ENCODE measurements around the gene SLC6A5. TPM values are rescaled to one million over a fixed set of nuclear protein-coding genes. Genes with fewer than 3 reads are reported as not detected.

SLC6A5 gene
- total RNA-seq, 1 experiment from 2014 or later = not detected

DNA sequence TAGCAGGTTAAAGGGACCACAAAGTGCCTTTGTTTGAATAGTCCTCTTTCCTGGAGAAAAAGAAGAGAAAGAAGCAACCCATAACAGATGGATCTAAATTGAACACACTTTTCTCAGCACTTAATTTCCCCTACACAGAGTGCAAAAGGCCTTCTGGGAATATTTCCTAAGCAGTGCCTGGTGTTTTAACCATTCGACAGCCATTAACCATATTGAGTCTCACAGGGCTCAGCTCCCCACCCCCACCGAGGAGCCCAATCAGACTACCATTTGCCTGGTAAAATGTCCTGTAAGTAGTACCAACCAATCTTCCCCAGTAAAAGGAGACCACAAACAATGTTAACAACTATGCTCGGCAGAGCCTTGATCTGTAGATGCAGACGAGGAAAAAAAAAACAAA is 40.7 kb upstream of the SLC6A5 start:
- Histone ChIP-seq H3K9me3 (ENCODE audit: control insufficient read depth, low read depth, low read length) (no peaks in the 10 kb centered on the region), H4K91ac (ENCODE audit: insufficient read length, low read depth, low read length) (no peak overlapping the region), H3K4me1 (ENCODE audit: insufficient read depth, low read length) (no peaks in the 10 kb centered on the region), H3K79me1 (ENCODE audit: insufficient read depth, low read depth, low read length, poor library complexity, severe bottlenecking) (no peaks in the 10 kb centered on the region), H3K18ac (ENCODE audit: insufficient read length, low read depth, low read length) (no peak overlapping the region), H3K79me2 (ENCODE audit: insufficient read depth, low read length) (no peaks in the 10 kb centered on the region), H4K8ac (replicated peaks; ENCODE audit: insufficient read length, low read depth, low read length) (no peak overlapping the region), H2BK120ac (ENCODE audit: low read depth, low read length, poor library complexity, severe bottlenecking) (no peak overlapping the region), H3K14ac (ENCODE audit: insufficient read depth, low read length) (no peak overlapping the region), H3K23me2 (ENCODE audit: insufficient read length, low read depth, low read length, poor library complexity, severe bottlenecking) (no peaks in the 10 kb centered on the region), H3K23ac (ENCODE audit: insufficient read length, low read depth, low read length) (no peak overlapping the region), H3K9ac (ENCODE audit: extremely low read depth, insufficient read length, low read length) (no peak overlapping the region), H3K27me3 (ENCODE audit: insufficient read depth, low read length) (no peaks in the 10 kb centered on the region; the same call in 1 of the 2 replicates), H3K4me2 (ENCODE audit: insufficient read depth, insufficient read length, low read length) (no peak overlapping the region), H2AK5ac (ENCODE audit: insufficient read length, low read length) (no peak overlapping the region), H2BK20ac (ENCODE audit: low read depth, low read length, poor library complexity, severe bottlenecking) (no peak overlapping the region), H3K27ac (ENCODE audit: insufficient read length, low read depth, low read length) (no peak overlapping the region), H2AFZ (ENCODE audit: low read length) (no peak overlapping the region), H2BK15ac (ENCODE audit: low read depth, low read length) (no peak overlapping the region), H3K4ac (ENCODE audit: low read depth, low read length) (no peak overlapping the region), H4K5ac (ENCODE audit: insufficient read length, low read depth, low read length) (no peak overlapping the region), H2BK12ac (ENCODE audit: insufficient read length, low read depth, low read length) (no peak overlapping the region), H2BK5ac (ENCODE audit: insufficient read length, low read length) (no peak overlapping the region), H3T11ph (ENCODE audit: low read length) (no peak overlapping the region), H4K20me1 (ENCODE audit: control insufficient read depth, insufficient read depth, insufficient read length) (no peaks in the 10 kb centered on the region), H3K56ac (ENCODE audit: insufficient read length, low read depth, low read length) (no peak overlapping the region)
- H3K4me3 Mint-ChIP-seq = no peak overlapping the region
- WGBS (ENCODE audit: extremely low coverage, insufficient read length, low lambda C conversion rate) = no CpG with 5 or more reads among the region's 4 CpGs
- no peak overlapping the region; a peak in 1 of 7 replicates for H3K27ac Mint-ChIP-seq
- TF ChIP-seq, protein P1, sequence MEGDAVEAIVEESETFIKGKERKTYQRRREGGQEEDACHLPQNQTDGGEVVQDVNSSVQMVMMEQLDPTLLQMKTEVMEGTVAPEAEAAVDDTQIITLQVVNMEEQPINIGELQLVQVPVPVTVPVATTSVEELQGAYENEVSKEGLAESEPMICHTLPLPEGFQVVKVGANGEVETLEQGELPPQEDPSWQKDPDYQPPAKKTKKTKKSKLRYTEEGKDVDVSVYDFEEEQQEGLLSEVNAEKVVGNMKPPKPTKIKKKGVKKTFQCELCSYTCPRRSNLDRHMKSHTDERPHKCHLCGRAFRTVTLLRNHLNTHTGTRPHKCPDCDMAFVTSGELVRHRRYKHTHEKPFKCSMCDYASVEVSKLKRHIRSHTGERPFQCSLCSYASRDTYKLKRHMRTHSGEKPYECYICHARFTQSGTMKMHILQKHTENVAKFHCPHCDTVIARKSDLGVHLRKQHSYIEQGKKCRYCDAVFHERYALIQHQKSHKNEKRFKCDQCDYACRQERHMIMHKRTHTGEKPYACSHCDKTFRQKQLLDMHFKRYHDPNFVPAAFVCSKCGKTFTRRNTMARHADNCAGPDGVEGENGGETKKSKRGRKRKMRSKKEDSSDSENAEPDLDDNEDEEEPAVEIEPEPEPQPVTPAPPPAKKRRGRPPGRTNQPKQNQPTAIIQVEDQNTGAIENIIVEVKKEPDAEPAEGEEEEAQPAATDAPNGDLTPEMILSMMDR (conservative IDR thresholded peaks at IDR 0.05) = no peak
- H3K4me1 Mint-ChIP-seq = no peaks in the 10 kb centered on the region
- H3K9me3 Mint-ChIP-seq = peaks cover 11 to 23% of the 10 kb centered on the region in 2 experiments
- peaks cover 2% of the 10 kb centered on the region for H3K27me3 Mint-ChIP-seq (ENCODE audit: low read depth)
- DNase-seq = no peak
- H3K36me3 Mint-ChIP-seq (ENCODE audit: insufficient read depth in 1 of 3, low read depth in 3 of 3) = peaks cover 6 to 12% (median 11%) of the 10 kb centered on the region in 3 experiments

Data from H9 (cell line).